Ishikawa (cell line): ENCODE data around the gene FOXG1.

Experiments
- CEBPB ChIP-seq: IDR thresholded peaks from 2 replicates; pipeline ENCODE4 v1.6.1; 2012
- CREB1 ChIP-seq: IDR thresholded peaks from 2 replicates; pipeline ENCODE4 v1.6.1; 2012; ENCODE audit warnings: low read depth
- EGR1 ChIP-seq: IDR thresholded peaks from 2 replicates; pipeline ENCODE4 v1.6.1; 2012
- EP300 ChIP-seq: IDR thresholded peaks from 2 replicates; pipeline ENCODE4 v1.6.1; 2012; ENCODE audit warnings: borderline replicate concordance
- FOXM1 ChIP-seq: IDR thresholded peaks from 2 replicates; pipeline ENCODE4 v1.6.1; 2012; ENCODE audit warnings: low read depth, borderline replicate concordance
- MAX ChIP-seq: IDR thresholded peaks from 2 replicates; pipeline ENCODE4 v1.6.1; 2012
- NFIC ChIP-seq: IDR thresholded peaks from 2 replicates; pipeline ENCODE4 v1.6.1; 2012
- RAD21 ChIP-seq: IDR thresholded peaks from 2 replicates; pipeline ENCODE4 v1.6.1; 2012; ENCODE audit warnings: low read depth
- TAF1 ChIP-seq: IDR thresholded peaks from 2 replicates; pipeline ENCODE4 v1.6.1; 2012; ENCODE audit warnings: low read depth, mild to moderate bottlenecking
- TCF12 ChIP-seq: IDR thresholded peaks from 2 replicates; pipeline ENCODE4 v1.6.1; 2012; ENCODE audit warnings: low read depth
- TEAD4 ChIP-seq: IDR thresholded peaks from 2 replicates; pipeline ENCODE4 v1.6.1; 2012
- YY1 ChIP-seq: IDR thresholded peaks from 2 replicates; pipeline ENCODE4 v1.6.1; 2012; ENCODE audit warnings: low read depth
- ZBTB7A ChIP-seq: IDR thresholded peaks from 2 replicates; pipeline ENCODE4 v1.6.1; 2012; ENCODE audit warnings: low read depth
- TF ChIP-seq, protein P1 (sequence below): IDR thresholded peaks from 2 replicates; pipeline ENCODE4 v1.6.1; 2012; ENCODE audit warnings: low read depth, mild to moderate bottlenecking
- TF ChIP-seq, protein P2 (sequence below): IDR thresholded peaks from 2 replicates; pipeline ENCODE4 v1.6.1; 2012

The FOXG1 gene

DNA sequence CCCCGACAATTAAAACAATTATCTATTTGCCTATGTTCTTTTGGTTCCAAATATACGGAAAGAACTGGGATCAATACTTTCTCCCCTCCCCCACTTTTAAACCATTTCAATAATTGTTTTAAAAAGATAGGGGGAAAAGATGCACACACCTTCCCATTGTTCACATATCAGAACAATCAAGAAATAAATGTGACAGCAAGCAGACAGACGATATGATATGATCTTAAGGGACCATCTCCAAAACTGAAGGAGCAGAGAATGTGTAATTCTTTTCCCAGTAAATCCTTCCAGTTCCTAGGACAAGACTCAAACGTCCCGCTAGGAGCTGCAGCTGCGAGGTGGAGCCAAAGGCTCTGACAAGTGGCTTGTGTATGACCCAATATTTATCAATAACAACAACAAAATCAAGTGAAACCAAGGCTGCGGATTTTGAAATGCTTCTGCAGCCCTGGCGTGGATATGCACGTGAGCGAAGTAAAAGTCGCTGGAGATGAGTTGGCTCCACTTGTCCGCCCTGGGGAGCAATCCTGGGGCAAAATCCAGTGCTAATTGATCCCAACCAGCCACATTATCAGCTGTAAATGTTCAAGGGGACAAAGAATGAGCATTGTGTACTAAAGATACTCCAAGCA lies 8.2 kb upstream of the FOXG1 start:
- TF ChIP-seq EGR1 (no peak), RAD21 (no peak), TCF12 (no peak), NFIC (no peak), FOXM1 (no peak), YY1 (no peak), EP300 (no peak), CEBPB (no peak), TEAD4 (no peak), CREB1 (no peak)
- TF ChIP-seq, protein P1, sequence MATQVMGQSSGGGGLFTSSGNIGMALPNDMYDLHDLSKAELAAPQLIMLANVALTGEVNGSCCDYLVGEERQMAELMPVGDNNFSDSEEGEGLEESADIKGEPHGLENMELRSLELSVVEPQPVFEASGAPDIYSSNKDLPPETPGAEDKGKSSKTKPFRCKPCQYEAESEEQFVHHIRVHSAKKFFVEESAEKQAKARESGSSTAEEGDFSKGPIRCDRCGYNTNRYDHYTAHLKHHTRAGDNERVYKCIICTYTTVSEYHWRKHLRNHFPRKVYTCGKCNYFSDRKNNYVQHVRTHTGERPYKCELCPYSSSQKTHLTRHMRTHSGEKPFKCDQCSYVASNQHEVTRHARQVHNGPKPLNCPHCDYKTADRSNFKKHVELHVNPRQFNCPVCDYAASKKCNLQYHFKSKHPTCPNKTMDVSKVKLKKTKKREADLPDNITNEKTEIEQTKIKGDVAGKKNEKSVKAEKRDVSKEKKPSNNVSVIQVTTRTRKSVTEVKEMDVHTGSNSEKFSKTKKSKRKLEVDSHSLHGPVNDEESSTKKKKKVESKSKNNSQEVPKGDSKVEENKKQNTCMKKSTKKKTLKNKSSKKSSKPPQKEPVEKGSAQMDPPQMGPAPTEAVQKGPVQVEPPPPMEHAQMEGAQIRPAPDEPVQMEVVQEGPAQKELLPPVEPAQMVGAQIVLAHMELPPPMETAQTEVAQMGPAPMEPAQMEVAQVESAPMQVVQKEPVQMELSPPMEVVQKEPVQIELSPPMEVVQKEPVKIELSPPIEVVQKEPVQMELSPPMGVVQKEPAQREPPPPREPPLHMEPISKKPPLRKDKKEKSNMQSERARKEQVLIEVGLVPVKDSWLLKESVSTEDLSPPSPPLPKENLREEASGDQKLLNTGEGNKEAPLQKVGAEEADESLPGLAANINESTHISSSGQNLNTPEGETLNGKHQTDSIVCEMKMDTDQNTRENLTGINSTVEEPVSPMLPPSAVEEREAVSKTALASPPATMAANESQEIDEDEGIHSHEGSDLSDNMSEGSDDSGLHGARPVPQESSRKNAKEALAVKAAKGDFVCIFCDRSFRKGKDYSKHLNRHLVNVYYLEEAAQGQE = no peak

DNA sequence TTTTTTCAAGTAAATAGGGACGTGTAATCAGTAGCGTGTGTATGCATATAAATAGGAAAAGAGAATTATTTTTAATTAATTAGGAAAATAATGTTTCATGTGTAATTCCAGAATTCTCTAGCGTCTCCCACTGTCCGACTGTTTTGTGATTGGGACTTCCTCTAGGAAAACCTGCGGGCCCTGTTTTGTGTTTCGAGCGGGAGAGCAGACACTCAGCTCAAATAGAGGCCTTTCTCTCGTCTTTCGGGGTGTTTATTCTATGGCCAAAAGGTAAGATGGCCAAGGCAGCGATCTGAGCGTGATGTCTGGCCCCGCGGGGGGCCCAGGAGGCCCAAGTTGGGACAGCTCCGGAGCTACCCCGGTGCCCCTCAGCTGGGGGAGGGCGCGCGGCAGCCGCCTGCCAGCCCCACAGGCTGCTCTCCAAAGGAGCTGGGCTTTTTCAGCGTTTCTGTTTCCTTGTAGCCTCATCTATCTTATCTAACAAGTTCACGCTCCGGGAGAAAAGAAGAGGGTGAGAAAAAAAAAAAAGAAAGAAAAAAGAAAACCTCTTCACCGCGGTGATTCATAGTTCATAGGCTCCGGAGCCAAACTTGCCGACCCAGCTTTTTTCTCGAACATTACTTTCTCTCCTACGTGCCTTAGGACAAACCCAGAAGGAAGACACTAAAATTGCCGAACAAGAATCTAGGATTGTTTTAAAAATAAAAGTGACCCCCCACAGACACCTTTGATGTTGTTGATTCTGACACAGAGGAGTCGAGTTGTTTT lies 7.5 kb upstream of the FOXG1 start:
- TF ChIP-seq, protein P1 = no peak
- TF ChIP-seq TCF12 = no peak
- TF ChIP-seq TAF1 = no peak
- TF ChIP-seq NFIC = no peak
- TF ChIP-seq CREB1 = no peak
- no peak for TF ChIP-seq EGR1
- no peak for TF ChIP-seq TEAD4
- TF ChIP-seq YY1 = no peak
- TF ChIP-seq EP300 = no peak
- no peak for TF ChIP-seq MAX
- no peak for TF ChIP-seq ZBTB7A
- TF ChIP-seq FOXM1 = no peak
- TF ChIP-seq CEBPB = no peak
- no peak for TF ChIP-seq RAD21

GRCh38 chr14:28759653-28760313 lies 6.8 kb upstream of the FOXG1 start:
- TF ChIP-seq YY1 (no peak), CEBPB (no peak), RAD21 (no peak), EGR1 (no peak), MAX (no peak), EP300 (no peak), ZBTB7A (no peak), FOXM1 (no peak)
- TF ChIP-seq, protein P1 = no peak

GRCh38 chr14:28760431-28760996 lies 6.1 kb upstream of the FOXG1 start:
- TF ChIP-seq CREB1 = no peak
- TF ChIP-seq EGR1 = no peak
- TF ChIP-seq, protein P2, sequence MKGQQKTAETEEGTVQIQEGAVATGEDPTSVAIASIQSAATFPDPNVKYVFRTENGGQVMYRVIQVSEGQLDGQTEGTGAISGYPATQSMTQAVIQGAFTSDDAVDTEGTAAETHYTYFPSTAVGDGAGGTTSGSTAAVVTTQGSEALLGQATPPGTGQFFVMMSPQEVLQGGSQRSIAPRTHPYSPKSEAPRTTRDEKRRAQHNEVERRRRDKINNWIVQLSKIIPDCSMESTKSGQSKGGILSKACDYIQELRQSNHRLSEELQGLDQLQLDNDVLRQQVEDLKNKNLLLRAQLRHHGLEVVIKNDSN = no peak
- TF ChIP-seq TCF12 = no peak
- TF ChIP-seq, protein P1 = no peak
- no peak for TF ChIP-seq TAF1
- TF ChIP-seq YY1 = no peak
- no peak for TF ChIP-seq TEAD4
- TF ChIP-seq RAD21 = no peak
- no peak for TF ChIP-seq CEBPB
- TF ChIP-seq NFIC = no peak
- no peak for TF ChIP-seq EP300
- no peak for TF ChIP-seq FOXM1
- TF ChIP-seq ZBTB7A = no peak
- no peak for TF ChIP-seq MAX
